Measurements from ENCODE around the gene TAF1C. TPM values are rescaled to one million over a fixed set of nuclear protein-coding genes. Genes with fewer than 3 reads are reported as not detected.

The TAF1C gene
- total and polyA plus RNA-seq, 9 of the 15 experiments (the other 6 are each of a cell fraction or from before 2014, with no cell fraction given): 1.5 to 74.8 (median 21.0) TPM

GRCh38 chr16:84228256-84228838, 41.5 kb upstream of the TAF1C start (continued):
- TF ChIP-seq, protein P1, sequence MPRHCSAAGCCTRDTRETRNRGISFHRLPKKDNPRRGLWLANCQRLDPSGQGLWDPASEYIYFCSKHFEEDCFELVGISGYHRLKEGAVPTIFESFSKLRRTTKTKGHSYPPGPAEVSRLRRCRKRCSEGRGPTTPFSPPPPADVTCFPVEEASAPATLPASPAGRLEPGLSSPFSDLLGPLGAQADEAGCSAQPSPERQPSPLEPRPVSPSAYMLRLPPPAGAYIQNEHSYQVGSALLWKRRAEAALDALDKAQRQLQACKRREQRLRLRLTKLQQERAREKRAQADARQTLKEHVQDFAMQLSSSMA (CRISPR knock-in tag; IDR thresholded peaks at IDR 0.05): no peak
- TF ChIP-seq, protein P2, sequence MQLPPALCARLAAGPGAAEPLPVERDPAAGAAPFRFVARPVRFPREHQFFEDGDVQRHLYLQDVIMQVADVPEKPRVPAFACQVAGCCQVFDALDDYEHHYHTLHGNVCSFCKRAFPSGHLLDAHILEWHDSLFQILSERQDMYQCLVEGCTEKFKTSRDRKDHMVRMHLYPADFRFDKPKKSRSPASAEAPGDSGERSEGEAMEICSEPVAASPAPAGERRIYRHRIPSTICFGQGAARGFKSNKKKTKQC (CRISPR knock-in tag; IDR thresholded peaks at IDR 0.05): no peak

- peak overlapping the region; percentile 44; the same call in 1 of the 2 replicates for H3K4me2 ChIP-seq (ENCODE audit: insufficient read depth, low read length)
Observed at GRCh38 chr16:84227548-84227947, 40.7 kb upstream of the TAF1C start.

More at GRCh38 chr16:84227548-84227947, 40.7 kb upstream of the TAF1C start:
- 37% methylated on average over 6 of the region's 6 CpGs for WGBS (ENCODE audit: insufficient coverage, low coverage, missing lambda C conversion rate)
- Histone ChIP-seq H3K9ac (ENCODE audit: insufficient read depth in 1 of 2, low read depth in 2 of 2, low read length in 2 of 2) (no peak overlapping the region), H3K27ac (ENCODE audit: extremely low read depth, low read depth, low read length) (no peak overlapping the region; the same call in 2 of the 3 replicates), H3K9me1 (ENCODE audit: control insufficient read depth, insufficient read depth, low read length) (no peaks in the 10 kb centered on the region), H3K4me3 (no peak overlapping the region), H3K9me3 (replicated peaks; ENCODE audit: control insufficient read depth, insufficient read depth, low read depth, low read length) (no peaks in the 10 kb centered on the region), H3K27me3 (ENCODE audit: control insufficient read depth in 2 of 2, insufficient read depth in 2 of 2, low read length in 2 of 2) (peaks cover 30 to 59% of the 10 kb centered on the region in 2 experiments; a peak in 4 of 5 replicates), H3K4me1 (replicated peaks in 1 of 2; ENCODE audit: control insufficient read depth in 2 of 2, insufficient read depth in 2 of 2, low read length in 2 of 2) (peaks cover 13 to 18% of the 10 kb centered on the region in 2 experiments), H2AFZ (ENCODE audit: low read depth, low read length) (peak overlapping the region; percentile 38; the same call in 1 of the 2 replicates), H3K36me3 (ENCODE audit: control insufficient read depth, insufficient read depth, low read length) (no peaks in the 10 kb centered on the region), H3K79me2 (ENCODE audit: control insufficient read depth, insufficient read depth, low read length) (no peaks in the 10 kb centered on the region), H4K20me1 (replicated peaks; ENCODE audit: control insufficient read depth, insufficient read depth, low read length) (0 out of 2 replicates have a peak, but pooled peaks cover 4% of the 10 kb centered on the region)
- intact Hi-C loops (cut with micrococcal nuclease) (no loop called here), in situ Hi-C loops (cut with MboI) (no loop called here)
- ATAC-seq (no peak), DNase-seq (ENCODE audit: extremely low read depth in 1 of 4, low spot score in 3 of 4) (no peak), FAIRE-seq (peak; percentile 58)
- TF ChIP-seq RBM25 (IDR thresholded peaks at IDR 0.05; ENCODE audit: low read depth, low read length, severe bottlenecking) (peak; percentile 44), ZBTB40 (IDR thresholded peaks at IDR 0.05) (no peak), ZBTB40 (CRISPR knock-in tag; IDR thresholded peaks at IDR 0.05) (no peak), ZNF146 (CRISPR knock-in tag; IDR thresholded peaks at IDR 0.05; ENCODE audit: unreplicated experiment) (peak; percentile 93), ZNF3 (CRISPR knock-in tag; IDR thresholded peaks at IDR 0.05) (0 out of 2 replicates have a peak, but pooled peaks have one; percentile 40), PML (IDR thresholded peaks at IDR 0.05; ENCODE audit: low read length) (no peak)
- POLR2A ChIA-PET: interaction anchor here (0.8 to 1.1 kb wide), 6 partner anchors 14 to 226 kb away, joined by 3 to 5 read pairs (median 4); partner anchors contain the start of gene TAF1C
- CTCF ChIA-PET (ENCODE audit: low intra/inter-chr PET ratio): no interaction called here
- BruUV-seq (replicated peaks): no TSS peak
